PFSK-1 (cell line): ENCODE data around the gene FOSB.

Experiments used
- FOXP2 ChIP-seq: optimal IDR thresholded peaks from 2 replicates; pipeline ENCODE3; 2011; ENCODE audit warnings: borderline replicate concordance, control low read depth, inconsistent platforms; ENCODE audit not compliant: insufficient read depth; ENCODE audit errors: extremely low read length, extremely low read depth
- POLR2AphosphoS5 ChIP-seq: IDR thresholded peaks from 2 replicates; pipeline ENCODE4 v1.6.1; 2012; ENCODE audit warnings: low read depth, mild to moderate bottlenecking, control low read depth, low read length, moderate library complexity
- SIN3A ChIP-seq: IDR thresholded peaks from 2 replicates; pipeline ENCODE4 v1.6.1; 2012; ENCODE audit warnings: mild to moderate bottlenecking, low read length, moderate library complexity, borderline replicate concordance; ENCODE audit not compliant: insufficient read depth
- TAF1 ChIP-seq: IDR thresholded peaks from 2 replicates; pipeline ENCODE4 v1.6.1; 2012; ENCODE audit warnings: low read length, control low read depth, borderline replicate concordance; ENCODE audit not compliant: insufficient read depth
- TF ChIP-seq, protein P1 (sequence below), 2 experiments: IDR thresholded peaks; 2 replicates each; pipeline versions ENCODE4 v1.6.1 to v1.8.0; 2011 to 2012; ENCODE audit warnings: low read depth in 2 of 2, low read length in 2 of 2, control low read depth in 1 of 2, inconsistent platforms in 1 of 2, mild to moderate bottlenecking in 1 of 2, moderate library complexity in 1 of 2; ENCODE audit not compliant: insufficient read depth in 1 of 2

GRCh38 chr19:45442408-45442777 is 25.4 kb upstream of the FOSB start:
- TF ChIP-seq, protein P1, sequence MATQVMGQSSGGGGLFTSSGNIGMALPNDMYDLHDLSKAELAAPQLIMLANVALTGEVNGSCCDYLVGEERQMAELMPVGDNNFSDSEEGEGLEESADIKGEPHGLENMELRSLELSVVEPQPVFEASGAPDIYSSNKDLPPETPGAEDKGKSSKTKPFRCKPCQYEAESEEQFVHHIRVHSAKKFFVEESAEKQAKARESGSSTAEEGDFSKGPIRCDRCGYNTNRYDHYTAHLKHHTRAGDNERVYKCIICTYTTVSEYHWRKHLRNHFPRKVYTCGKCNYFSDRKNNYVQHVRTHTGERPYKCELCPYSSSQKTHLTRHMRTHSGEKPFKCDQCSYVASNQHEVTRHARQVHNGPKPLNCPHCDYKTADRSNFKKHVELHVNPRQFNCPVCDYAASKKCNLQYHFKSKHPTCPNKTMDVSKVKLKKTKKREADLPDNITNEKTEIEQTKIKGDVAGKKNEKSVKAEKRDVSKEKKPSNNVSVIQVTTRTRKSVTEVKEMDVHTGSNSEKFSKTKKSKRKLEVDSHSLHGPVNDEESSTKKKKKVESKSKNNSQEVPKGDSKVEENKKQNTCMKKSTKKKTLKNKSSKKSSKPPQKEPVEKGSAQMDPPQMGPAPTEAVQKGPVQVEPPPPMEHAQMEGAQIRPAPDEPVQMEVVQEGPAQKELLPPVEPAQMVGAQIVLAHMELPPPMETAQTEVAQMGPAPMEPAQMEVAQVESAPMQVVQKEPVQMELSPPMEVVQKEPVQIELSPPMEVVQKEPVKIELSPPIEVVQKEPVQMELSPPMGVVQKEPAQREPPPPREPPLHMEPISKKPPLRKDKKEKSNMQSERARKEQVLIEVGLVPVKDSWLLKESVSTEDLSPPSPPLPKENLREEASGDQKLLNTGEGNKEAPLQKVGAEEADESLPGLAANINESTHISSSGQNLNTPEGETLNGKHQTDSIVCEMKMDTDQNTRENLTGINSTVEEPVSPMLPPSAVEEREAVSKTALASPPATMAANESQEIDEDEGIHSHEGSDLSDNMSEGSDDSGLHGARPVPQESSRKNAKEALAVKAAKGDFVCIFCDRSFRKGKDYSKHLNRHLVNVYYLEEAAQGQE (IDR thresholded peaks at IDR 0.05; ENCODE audit: insufficient read depth in 1 of 2, low read depth in 2 of 2, low read length in 2 of 2): no peak
- no peak for TF ChIP-seq POLR2AphosphoS5
- TF ChIP-seq TAF1: no peak
- TF ChIP-seq SIN3A: no peak
- TF ChIP-seq FOXP2: no peak
